Central memory CD4-positive, alpha-beta T cell (primary cell): ENCODE results near the gene MXI1.
"Not testable (repeated sequence)": the region's sequence is repeated elsewhere in the genome, so short reads cannot be mapped to it uniquely, and the experiment has no call there.

Experiments
- DNase-seq: peaks from one replicate; pipeline ENCODE4 v3.0.0; 2022

The MXI1 gene

GRCh38 chr10:110242511-110242910 is 35.1 kb downstream of the MXI1 start:
- DNase-seq: no peak

GRCh38 chr10:110244550-110244949 is 37.1 kb downstream of the MXI1 start:
- DNase-seq: no peak

GRCh38 chr10:110247833-110248232 is 40.4 kb downstream of the MXI1 start:
- not testable (repeated sequence) for DNase-seq

GRCh38 chr10:110249489-110249888 is 42.1 kb downstream of the MXI1 start:
- not testable (repeated sequence) for DNase-seq

GRCh38 chr10:110251392-110251791 is 44.0 kb downstream of the MXI1 start:
- DNase-seq: not testable (repeated sequence)

- no peak for DNase-seq
These were observed 44.7 kb downstream of the MXI1 start for GRCh38 chr10:110252151-110252550.

GRCh38 chr10:110254467-110254866 is 47.1 kb downstream of the MXI1 start:
- DNase-seq: no peak

GRCh38 chr10:110258542-110258941 is 51.1 kb downstream of the MXI1 start:
- DNase-seq: no peak

GRCh38 chr10:110259317-110259716 is 51.9 kb downstream of the MXI1 start:
- no peak for DNase-seq

GRCh38 chr10:110260746-110261477 is 53.5 kb downstream of the MXI1 start:
- DNase-seq: no peak

GRCh38 chr10:110263164-110263563 is 55.8 kb downstream of the MXI1 start:
- DNase-seq: no peak

GRCh38 chr10:110265573-110266193 is 58.3 kb downstream of the MXI1 start:
- no peak for DNase-seq

- DNase-seq: no peak
These were observed 59.9 kb downstream of the MXI1 start for GRCh38 chr10:110267276-110267675.

- no peak for DNase-seq
These were observed 61.0 kb downstream of the MXI1 start for GRCh38 chr10:110268442-110268841.

- no peak for DNase-seq
These were observed 61.6 kb downstream of the MXI1 start for GRCh38 chr10:110268971-110269370.

- peak; percentile 21 for DNase-seq
These were observed 62.2 kb downstream of the MXI1 start for GRCh38 chr10:110269374-110270318.

GRCh38 chr10:110272995-110273394 is 65.6 kb downstream of the MXI1 start:
- not testable (repeated sequence) for DNase-seq

- peak; percentile 34 for DNase-seq
These were observed 66.1 kb downstream of the MXI1 start for GRCh38 chr10:110273474-110273873.

- DNase-seq: no peak
These were observed 66.7 kb downstream of the MXI1 start for GRCh38 chr10:110274072-110274627.

GRCh38 chr10:110274647-110275046 is 67.2 kb downstream of the MXI1 start:
- DNase-seq: no peak

- peak; percentile 51 for DNase-seq
These were observed 67.8 kb downstream of the MXI1 start for GRCh38 chr10:110275128-110275729.

GRCh38 chr10:110276603-110277002 is 69.2 kb downstream of the MXI1 start:
- DNase-seq: no peak

- DNase-seq: no peak
These were observed 70.2 kb downstream of the MXI1 start for GRCh38 chr10:110277591-110277990.
